Loucy (cell line): Measurements from ENCODE around the gene NR1D2.

Source experiments
- CTCF ChIP-seq: fragments of 200-600 bp; sonication (generic); conservative IDR thresholded peaks from 2 replicates; pipeline ENCODE4 v1.5.1; 2014; ENCODE audit warnings: mild to moderate bottlenecking, antibody characterized with exemption, low read length
- EZH2phosphoT487 ChIP-seq: fragments of 200-600 bp; IDR thresholded peaks from 2 replicates; pipeline ENCODE4 v1.6.1; 2018; ENCODE audit warnings: antibody characterized with exemption, mild to moderate bottlenecking, moderate library complexity, borderline replicate concordance

DNA sequence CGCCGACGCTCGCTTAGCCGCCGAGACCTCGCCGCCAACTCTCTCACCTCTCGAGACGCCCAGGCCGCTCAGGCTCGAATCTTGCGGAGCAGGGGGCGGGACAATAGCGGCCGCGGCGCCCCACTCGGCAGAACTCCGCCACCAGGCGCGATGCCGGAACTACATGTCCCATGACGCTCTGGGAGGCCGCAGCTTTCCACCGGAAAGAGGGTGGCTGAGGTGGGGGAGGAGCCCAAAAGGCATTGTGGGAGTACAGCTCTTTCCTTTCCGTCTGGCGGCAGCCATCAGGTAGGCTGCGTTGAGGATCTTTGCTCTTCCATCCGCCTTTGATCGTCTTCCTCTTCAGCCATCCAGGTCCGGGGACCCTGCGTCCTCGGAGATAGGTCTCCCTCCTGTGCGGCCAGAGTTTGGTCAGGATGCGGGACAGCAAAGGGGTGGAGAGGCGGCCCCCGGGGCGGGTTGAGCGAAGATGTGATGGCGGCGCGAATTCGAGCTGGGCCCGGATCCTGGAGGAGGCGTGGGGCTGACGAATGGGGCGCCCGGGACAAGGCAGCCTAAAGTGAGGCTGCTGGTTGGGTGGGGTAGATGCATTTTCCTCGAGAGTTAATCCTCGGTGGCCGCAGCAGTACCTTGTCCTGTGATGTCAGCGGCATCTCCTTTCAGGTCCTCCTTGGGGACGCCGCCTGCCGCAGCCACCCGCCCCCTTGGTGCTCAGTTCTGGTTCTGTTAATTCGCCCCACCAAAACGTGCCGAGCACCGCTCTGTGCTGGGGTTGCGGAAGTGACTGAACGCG is 28.0 kb upstream of the NR1D2 start, which contains the start of the genes NKIRAS1 and RPL15:
- TF ChIP-seq CTCF (no peak), EZH2phosphoT487 (no peak)
